NB4 (cell line): ENCODE data around the gene BPHL.
A peak's percentile ranks its signal among the peaks of the same experiment; 100 is the strongest.
"Not testable (repeated sequence)": the region's sequence is repeated elsewhere in the genome, so short reads cannot be mapped to it uniquely, and the experiment has no call there.

Source experiments
- DNase-seq: peaks from one replicate; pipeline ENCODE4 v3.0.0; 2010; ENCODE audit warnings: low read depth
- H3K4me3 ChIP-seq: one replicate; pipeline ENCODE4 v1.5.1; 2011; ENCODE audit warnings: mild to moderate bottlenecking, low read depth, low read length, moderate library complexity
- CTCF ChIP-seq: IDR thresholded peaks from one replicate; pipeline ENCODE4 v1.5.1; 2012; ENCODE audit warnings: low read depth, low read length
- MYC ChIP-seq: IDR thresholded peaks from 2 replicates; pipeline ENCODE4 v1.6.1; 2011; ENCODE audit warnings: low read depth, low read length
- POLR2A ChIP-seq: IDR thresholded peaks from 2 replicates; pipeline ENCODE4 v1.6.1; 2011; ENCODE audit warnings: mild to moderate bottlenecking; ENCODE audit not compliant: insufficient read length; ENCODE audit errors: extremely low read depth
- TF ChIP-seq, protein P1 (sequence below): IDR thresholded peaks from 2 replicates; pipeline ENCODE4 v1.6.1; 2011; ENCODE audit warnings: low read depth, low read length

The BPHL gene

GRCh38 chr6:3147914-3148757 is 29.6 kb downstream of the BPHL start:
- no peak for TF ChIP-seq MYC
- TF ChIP-seq, protein P1, sequence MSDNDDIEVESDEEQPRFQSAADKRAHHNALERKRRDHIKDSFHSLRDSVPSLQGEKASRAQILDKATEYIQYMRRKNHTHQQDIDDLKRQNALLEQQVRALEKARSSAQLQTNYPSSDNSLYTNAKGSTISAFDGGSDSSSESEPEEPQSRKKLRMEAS, result no peak
- no peak for TF ChIP-seq POLR2A
- TF ChIP-seq CTCF, result no peak
- DNase-seq, result no peak
- no peak overlapping the region for H3K4me3 ChIP-seq

GRCh38 chr6:3151691-3152090 is 33.2 kb downstream of the BPHL start:
- no peak for DNase-seq
- no peak for TF ChIP-seq MYC
- TF ChIP-seq CTCF, result no peak
- no peak overlapping the region for H3K4me3 ChIP-seq

DNA sequence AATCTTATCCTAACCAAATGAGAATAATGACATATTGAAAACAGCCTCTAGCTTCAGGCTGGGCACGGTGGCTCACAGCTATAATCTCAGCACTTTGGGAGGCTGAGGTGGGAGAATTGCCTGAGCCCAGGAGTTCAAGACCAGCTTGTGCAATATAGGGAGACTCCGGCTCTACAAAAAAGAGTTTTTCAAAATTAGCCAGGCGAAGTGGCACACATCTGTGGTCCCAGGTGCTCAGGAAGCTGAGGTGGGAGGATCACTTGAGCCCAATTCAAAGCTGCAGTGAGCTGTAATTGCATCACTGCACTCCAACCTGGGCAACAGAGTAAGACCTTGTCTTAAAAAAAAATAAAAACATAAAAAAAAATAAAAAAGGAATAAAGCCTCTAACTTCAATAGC is 34.2 kb downstream of the BPHL start:
- no peak for DNase-seq
- no peak overlapping the region for H3K4me3 ChIP-seq
- TF ChIP-seq MYC (no peak), CTCF (no peak), POLR2A (no peak)
- TF ChIP-seq, protein P1, result no peak

DNA sequence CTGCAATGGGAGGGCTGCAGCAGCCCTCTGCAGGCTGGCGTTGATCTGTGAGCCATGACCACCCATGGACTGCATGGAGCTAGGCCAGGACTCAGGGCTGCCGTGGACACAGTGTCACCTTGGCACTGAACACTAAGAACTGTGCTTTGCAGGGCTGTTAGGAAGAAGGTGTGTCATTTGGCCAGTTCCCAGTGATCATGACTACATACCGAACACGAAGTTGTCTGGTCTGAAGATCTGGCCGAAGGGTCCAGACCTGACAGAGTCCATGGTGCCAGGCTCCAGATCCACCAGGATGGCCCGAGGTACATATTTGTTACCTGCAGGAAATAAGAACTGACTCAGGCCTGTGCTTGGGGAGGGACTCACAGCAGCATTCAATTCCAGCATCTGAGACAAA is 36.9 kb downstream of the BPHL start:
- DNase-seq, H3K4me3 ChIP-seq: not testable (repeated sequence)

- DNase-seq, result peak; percentile 48
- peak overlapping the region; percentile 49 for H3K4me3 ChIP-seq
Observed at GRCh38 chr6:3156184-3157130, 37.9 kb downstream of the BPHL start.

DNA sequence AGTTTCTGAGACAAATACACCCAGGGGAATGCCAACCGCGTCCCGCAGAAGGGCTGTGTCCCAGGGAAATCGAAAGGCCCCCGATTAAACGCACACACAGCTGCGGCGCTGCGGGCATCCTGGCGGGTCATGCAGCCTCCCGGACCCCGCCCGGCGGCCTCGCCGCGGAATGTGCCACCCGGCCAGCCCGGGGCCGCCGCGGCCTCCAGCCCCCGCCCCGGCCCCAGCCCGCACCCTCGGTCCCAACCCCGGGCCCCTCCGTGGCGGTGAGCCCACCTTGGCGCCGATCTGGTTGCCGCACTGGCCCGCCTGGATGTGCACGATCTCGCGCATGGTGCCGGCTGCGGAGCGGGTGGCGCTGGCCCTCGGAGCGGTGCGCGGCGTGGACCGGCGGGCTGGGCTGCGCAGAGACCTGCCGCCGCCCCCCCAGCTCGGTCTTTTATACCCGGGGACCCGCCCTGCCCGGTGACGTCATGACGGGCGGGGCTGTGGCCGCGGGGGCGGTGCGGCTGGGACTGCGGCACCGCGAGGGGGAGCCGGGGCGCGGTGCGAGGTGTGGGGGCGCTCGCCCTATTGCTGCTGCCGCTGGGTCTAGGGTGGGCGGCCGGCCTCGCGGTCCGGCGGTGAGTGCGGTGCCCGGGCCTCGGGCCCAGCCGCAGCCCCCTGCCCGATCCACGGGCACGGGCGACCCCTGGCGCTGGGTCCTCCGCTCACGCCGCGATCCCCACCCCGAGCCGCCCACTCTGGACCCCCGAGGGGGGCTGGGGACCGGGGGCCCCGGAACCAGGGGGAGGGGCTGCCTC is 38.8 kb downstream of the BPHL start, which contains the start of gene TUBB2A:
Gene TUBB2A (minus strand): TSS at position 414 of the 803 bp plus-strand sequence. CDS start 81 bp downstream, at position 333.
- H3K4me3 ChIP-seq, result peak within 1 kb of the TSS; percentile 49
- peak; percentile 71 for DNase-seq
- TF ChIP-seq, protein P1, result no peak
- TF ChIP-seq POLR2A, result no peak
